HFFc6 (cell line): ENCODE results near the gene CABLES1. TPM values are rescaled to one million over a fixed set of nuclear protein-coding genes. Genes with fewer than 3 reads are reported as not detected.
A peak's percentile ranks its signal among the peaks of the same experiment; 100 is the strongest.

Source experiments
- DNase-seq: peaks from one replicate; pipeline ENCODE4 v3.0.0-alpha.2; 2018
- H3K27ac Mint-ChIP-seq: 2 replicates; pipeline ENCODE4 v1.8.0; 2020; ENCODE audit warnings: mild to moderate bottlenecking, mixed read lengths
- H3K27me3 Mint-ChIP-seq: 2 replicates; pipeline ENCODE4 v1.8.0; 2021; ENCODE audit warnings: mild to moderate bottlenecking, moderate library complexity, mixed read lengths; ENCODE audit not compliant: insufficient read depth
- H3K36me3 Mint-ChIP-seq: 2 replicates; pipeline ENCODE4 v1.8.0; 2021; ENCODE audit warnings: low read depth, mixed read lengths
- H3K4me1 Mint-ChIP-seq: 2 replicates; pipeline ENCODE4 v1.8.0; 2020; ENCODE audit warnings: low read depth, mixed read lengths
- H3K4me3 Mint-ChIP-seq: 2 replicates; pipeline ENCODE4 v1.8.0; 2020; ENCODE audit warnings: mild to moderate bottlenecking, moderate library complexity, mixed read lengths
- H3K9me3 Mint-ChIP-seq: 2 replicates; pipeline ENCODE4 v1.8.0; 2020; ENCODE audit warnings: mild to moderate bottlenecking, mixed read lengths
- total RNA-seq, 6 experiments: library from RNA; stranded (reverse); fragmentation: NEBNext Ultra II Directional; extraction: Animal tissue kit (Norgen Biotek cat#: 25700); gene quantifications; 2 replicates in 1 of 6; 3 replicates in 5 of 6; pipeline ENCODE4 v1.2.3, GENCODE V29; 2021
- TF ChIP-seq, protein P1 (sequence below): fragments of 200-600 bp; sonication (generic); IDR thresholded peaks from 2 replicates; pipeline ENCODE4 v1.5.0; 2021; ENCODE audit warnings: antibody characterized with exemption, mild to moderate bottlenecking

CABLES1 gene
- total RNA-seq, 6 experiments from 2014 or later, result 6.2 to 9.3 (median 8.5) TPM

DNA sequence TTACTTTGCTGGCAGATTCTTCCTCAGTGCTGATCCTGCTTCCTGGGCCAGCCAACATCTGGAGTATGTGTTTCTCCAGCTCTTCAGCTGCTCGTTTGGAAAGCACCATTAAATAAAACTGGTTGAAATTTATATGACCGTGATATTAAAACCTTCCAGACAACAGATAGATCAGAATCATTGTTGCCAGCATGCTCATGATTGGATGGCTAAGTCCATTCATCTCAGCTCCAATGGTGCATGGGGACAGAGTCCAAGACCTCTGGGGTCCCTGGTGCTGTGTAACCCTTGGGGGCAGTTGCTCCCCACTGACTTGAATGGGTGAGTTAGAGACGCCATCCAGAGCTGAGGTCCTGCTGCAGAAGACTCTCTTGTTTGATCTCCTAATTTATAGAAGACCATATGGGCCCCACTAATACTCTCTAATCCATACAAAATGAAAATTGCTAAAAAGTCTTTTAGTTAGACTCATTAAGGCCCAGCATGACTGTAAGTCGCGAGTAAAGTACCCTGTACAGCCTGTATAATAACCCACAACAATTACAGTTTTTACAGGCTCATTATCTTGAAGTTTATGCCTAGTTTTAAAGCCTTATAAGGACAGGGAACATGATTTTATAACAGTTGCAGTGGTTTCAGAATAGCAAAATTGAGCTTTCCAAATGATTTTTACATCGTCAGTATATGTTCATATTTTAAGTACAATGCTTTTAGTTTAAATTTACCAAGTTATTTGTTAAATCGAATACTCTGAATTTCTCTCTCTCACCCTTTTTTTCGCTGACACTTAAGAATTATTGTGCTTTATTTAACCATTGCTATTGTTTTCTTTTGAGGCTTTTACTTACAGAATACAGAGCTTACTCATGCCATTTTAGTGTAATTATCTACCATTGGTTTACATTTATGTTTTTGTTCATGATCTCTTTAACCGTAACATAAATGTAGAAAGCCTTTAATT is 60.0 kb downstream of the CABLES1 start:
- H3K4me3 Mint-ChIP-seq, result peak overlapping the region; percentile 67; the same call in 1 of the 2 replicates
- no peak for DNase-seq
- H3K27ac Mint-ChIP-seq, result no peak overlapping the region
- peaks cover 43% of the 10 kb centered on the region for H3K4me1 Mint-ChIP-seq
- no peaks in the 10 kb centered on the region for H3K9me3 Mint-ChIP-seq
- peaks cover 3% of the 10 kb centered on the region for H3K27me3 Mint-ChIP-seq
- TF ChIP-seq, protein P1, sequence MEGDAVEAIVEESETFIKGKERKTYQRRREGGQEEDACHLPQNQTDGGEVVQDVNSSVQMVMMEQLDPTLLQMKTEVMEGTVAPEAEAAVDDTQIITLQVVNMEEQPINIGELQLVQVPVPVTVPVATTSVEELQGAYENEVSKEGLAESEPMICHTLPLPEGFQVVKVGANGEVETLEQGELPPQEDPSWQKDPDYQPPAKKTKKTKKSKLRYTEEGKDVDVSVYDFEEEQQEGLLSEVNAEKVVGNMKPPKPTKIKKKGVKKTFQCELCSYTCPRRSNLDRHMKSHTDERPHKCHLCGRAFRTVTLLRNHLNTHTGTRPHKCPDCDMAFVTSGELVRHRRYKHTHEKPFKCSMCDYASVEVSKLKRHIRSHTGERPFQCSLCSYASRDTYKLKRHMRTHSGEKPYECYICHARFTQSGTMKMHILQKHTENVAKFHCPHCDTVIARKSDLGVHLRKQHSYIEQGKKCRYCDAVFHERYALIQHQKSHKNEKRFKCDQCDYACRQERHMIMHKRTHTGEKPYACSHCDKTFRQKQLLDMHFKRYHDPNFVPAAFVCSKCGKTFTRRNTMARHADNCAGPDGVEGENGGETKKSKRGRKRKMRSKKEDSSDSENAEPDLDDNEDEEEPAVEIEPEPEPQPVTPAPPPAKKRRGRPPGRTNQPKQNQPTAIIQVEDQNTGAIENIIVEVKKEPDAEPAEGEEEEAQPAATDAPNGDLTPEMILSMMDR, result no peak
- peaks cover 14% of the 10 kb centered on the region; the same call in 1 of the 2 replicates for H3K36me3 Mint-ChIP-seq

DNA sequence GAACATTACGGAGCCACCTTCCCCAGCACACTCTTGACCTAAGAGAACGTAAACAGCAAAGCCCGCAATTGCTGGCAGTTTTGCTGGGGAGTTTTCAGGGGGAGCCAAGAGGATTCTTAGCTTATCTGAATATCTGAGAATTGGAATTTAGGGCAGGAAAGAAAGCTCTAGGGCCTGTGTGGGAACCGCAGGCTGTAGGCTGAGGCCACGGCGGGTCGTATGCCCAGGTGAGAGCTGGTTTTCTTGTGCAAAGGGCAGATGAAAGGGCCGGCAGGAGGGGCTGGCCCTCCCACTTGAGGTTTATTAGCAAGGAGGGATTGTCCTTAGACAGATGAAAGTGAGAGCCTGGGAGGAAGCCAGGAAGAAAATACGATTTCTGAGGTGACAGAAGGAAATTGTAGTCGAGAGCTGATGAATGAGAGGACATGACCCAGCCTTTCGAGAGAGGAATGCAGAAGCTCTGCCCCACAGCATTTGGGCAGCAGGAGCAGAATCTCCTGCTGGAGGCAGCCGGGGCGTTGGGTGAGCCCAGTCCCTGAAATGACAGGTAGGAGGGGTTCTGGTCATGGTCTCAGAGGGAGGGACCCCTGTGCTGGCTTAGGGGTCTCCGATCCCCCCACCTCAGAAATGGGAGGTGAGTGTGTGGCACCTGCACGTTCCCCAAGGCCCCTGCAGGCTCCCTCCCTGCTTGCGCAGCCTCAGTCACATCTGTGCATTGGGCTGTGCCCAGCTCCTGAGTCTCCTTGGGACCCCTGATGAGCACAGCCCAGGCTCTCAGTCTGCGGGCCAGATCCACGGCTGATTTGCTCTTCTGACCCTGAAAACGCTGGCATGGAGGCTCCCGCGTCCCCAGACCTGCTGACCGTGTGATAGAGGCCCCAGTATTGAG is 61.1 kb downstream of the CABLES1 start:
- TF ChIP-seq, protein P1, result no peak
- Mint-ChIP-seq H3K36me3 (peaks cover 18% of the 10 kb centered on the region), H3K27ac (no peak overlapping the region), H3K9me3 (no peaks in the 10 kb centered on the region), H3K4me1 (peaks cover 43% of the 10 kb centered on the region), H3K4me3 (no peak overlapping the region), H3K27me3 (peaks cover 3% of the 10 kb centered on the region)
- DNase-seq, result no peak

DNA sequence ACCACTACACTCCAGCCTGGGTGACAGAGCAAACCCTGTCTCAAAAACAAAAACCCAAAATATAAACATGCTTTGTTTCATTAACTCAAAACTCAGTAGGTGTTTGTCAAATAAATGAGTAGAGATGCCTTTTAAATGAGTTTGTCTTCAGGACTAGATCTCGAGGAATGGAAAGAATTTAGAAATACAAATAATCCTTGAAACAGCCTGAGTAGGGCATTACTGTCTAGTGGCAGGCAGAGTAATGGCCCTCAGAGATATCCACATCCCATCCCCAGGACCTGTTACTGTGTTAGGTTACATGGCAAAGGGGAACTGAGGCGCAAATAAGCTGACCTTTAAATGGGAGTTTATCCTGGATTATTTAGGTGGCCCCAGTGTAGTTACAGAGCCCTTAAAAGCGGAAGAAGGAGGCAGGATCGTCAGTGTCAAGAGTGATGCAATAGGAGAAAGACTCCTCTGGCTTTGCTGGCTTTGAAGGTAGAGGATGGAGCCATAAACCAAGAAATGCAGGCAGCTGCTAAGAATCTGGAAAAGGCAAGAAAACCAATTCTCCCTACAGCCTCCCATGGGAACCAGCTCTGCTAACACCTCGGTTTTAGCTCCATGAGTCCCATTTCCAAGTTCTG is 63.0 kb downstream of the CABLES1 start:
- peaks cover 23% of the 10 kb centered on the region for H3K36me3 Mint-ChIP-seq
- DNase-seq, result no peak
- H3K4me3 Mint-ChIP-seq, result no peak overlapping the region
- H3K27ac Mint-ChIP-seq, result peak overlapping the region; percentile 39; the same call in 1 of the 2 replicates
- H3K9me3 Mint-ChIP-seq, result no peaks in the 10 kb centered on the region
- TF ChIP-seq, protein P1, result no peak
- peaks cover 32% of the 10 kb centered on the region for H3K4me1 Mint-ChIP-seq
- peaks cover 3% of the 10 kb centered on the region for H3K27me3 Mint-ChIP-seq

DNA sequence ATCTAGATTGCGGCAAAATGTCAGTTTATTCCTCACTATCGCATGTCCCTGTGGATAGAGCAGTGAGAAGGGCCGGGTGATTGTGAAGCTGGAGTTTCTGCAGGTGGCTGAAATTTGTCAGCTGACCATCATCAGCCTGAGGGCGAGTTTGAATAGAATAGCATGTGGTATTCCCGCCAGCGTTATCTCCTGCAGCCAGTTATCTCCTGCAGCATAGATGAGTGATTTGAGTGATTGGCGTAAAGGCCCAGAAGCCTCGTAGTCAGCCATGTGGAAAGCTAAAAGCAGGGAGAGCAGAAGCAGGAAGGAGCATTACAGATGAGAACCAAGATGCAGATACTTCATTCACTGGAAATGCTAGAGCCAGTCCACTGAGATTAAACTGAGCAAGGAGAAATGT is 65.5 kb downstream of the CABLES1 start:
- no peak for DNase-seq
- Mint-ChIP-seq H3K36me3 (peaks cover 23% of the 10 kb centered on the region), H3K27ac (no peak overlapping the region), H3K9me3 (no peaks in the 10 kb centered on the region), H3K4me1 (peaks cover 24% of the 10 kb centered on the region), H3K4me3 (no peak overlapping the region), H3K27me3 (no peaks in the 10 kb centered on the region; the same call in none of the 2 replicates)
- TF ChIP-seq, protein P1, result no peak

DNA sequence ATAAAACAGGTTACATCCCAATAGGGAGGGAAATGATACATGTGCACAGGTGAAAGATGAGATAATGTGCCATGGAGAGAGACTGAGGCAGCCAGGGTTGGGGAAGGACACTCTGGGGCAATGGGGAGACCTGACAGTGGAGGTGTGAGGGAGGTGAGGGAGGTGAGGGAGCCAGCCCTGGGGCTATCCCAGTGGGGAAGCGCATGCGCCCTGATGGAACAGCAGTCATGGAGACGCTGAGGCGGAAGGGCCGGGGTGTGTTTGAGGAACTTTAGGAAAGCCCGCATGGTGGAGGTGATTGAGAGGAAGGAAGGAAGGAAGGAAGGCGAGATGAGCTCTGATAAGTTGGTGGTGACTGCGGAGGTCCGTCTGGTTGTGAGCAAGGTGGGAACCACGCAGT is 66.5 kb downstream of the CABLES1 start:
- H3K27me3 Mint-ChIP-seq, result no peaks in the 10 kb centered on the region; the same call in none of the 2 replicates
- DNase-seq, result no peak
- peaks cover 31% of the 10 kb centered on the region for H3K4me1 Mint-ChIP-seq
- no peak overlapping the region for H3K4me3 Mint-ChIP-seq
- H3K36me3 Mint-ChIP-seq, result peaks cover 22% of the 10 kb centered on the region
- TF ChIP-seq, protein P1, result no peak
- H3K27ac Mint-ChIP-seq, result no peak overlapping the region
- H3K9me3 Mint-ChIP-seq, result no peaks in the 10 kb centered on the region
